NCI-H524 treated with DMSO at 0.1 percent for 48 hours (cell line): ENCODE data around the gene DSCAML1.

Source experiments
- DNase-seq: peaks from one replicate; lab custom pipeline; 2025; lab: John Stamatoyannopoulos, UW

The DSCAML1 gene

GRCh38 chr11:117610901-117611300 is 186.1 kb downstream of the DSCAML1 start:
- DNase-seq: no peak

GRCh38 chr11:117610045-117610444 is 187.0 kb downstream of the DSCAML1 start:
- DNase-seq: no peak

- no peak for DNase-seq
Observed at GRCh38 chr11:117607449-117607848, 189.6 kb downstream of the DSCAML1 start.

GRCh38 chr11:117606790-117607189 is 190.2 kb downstream of the DSCAML1 start:
- DNase-seq: no peak

GRCh38 chr11:117606211-117606610 is 190.8 kb downstream of the DSCAML1 start:
- DNase-seq: no peak

GRCh38 chr11:117605331-117605730 is 191.7 kb downstream of the DSCAML1 start:
- DNase-seq: no peak

- DNase-seq: no peak
Observed at GRCh38 chr11:117604336-117604995, 192.6 kb downstream of the DSCAML1 start.

GRCh38 chr11:117603932-117604331 is 193.1 kb downstream of the DSCAML1 start:
- DNase-seq: no peak

GRCh38 chr11:117601006-117601708 is 195.9 kb downstream of the DSCAML1 start:
- no peak for DNase-seq

- peak; percentile 76 for DNase-seq
Observed at GRCh38 chr11:117600234-117600783, 196.7 kb downstream of the DSCAML1 start.

GRCh38 chr11:117597071-117597470 is 199.9 kb downstream of the DSCAML1 start:
- no peak for DNase-seq

- DNase-seq: no peak
Observed at GRCh38 chr11:117595440-117595839, 201.6 kb downstream of the DSCAML1 start.

GRCh38 chr11:117594721-117595120 is 202.3 kb downstream of the DSCAML1 start:
- DNase-seq: no peak

GRCh38 chr11:117593065-117593464 is 204.0 kb downstream of the DSCAML1 start:
- DNase-seq: no peak

GRCh38 chr11:117591316-117592039 is 205.5 kb downstream of the DSCAML1 start:
- no peak for DNase-seq

- no peak for DNase-seq
Observed at GRCh38 chr11:117589063-117589462, 208.0 kb downstream of the DSCAML1 start.

GRCh38 chr11:117588166-117588810 is 208.7 kb downstream of the DSCAML1 start:
- no peak for DNase-seq

- no peak for DNase-seq
Observed at GRCh38 chr11:117587416-117587815, 209.6 kb downstream of the DSCAML1 start.

GRCh38 chr11:117586392-117586791 is 210.6 kb downstream of the DSCAML1 start:
- no peak for DNase-seq

- no peak for DNase-seq
Observed at GRCh38 chr11:117585631-117586030, 211.4 kb downstream of the DSCAML1 start.

GRCh38 chr11:117584056-117584830 is 212.8 kb downstream of the DSCAML1 start:
- no peak for DNase-seq
